Renal cortex interstitium (tissue), 15 donors: ENCODE measurements around the gene ITGB3BP. TPM values are rescaled to one million over a fixed set of nuclear protein-coding genes. Genes with fewer than 3 reads are reported as not detected.
"Not testable (repeated sequence)": the region's sequence is repeated elsewhere in the genome, so short reads cannot be mapped to it uniquely, and the experiment has no call there.

Experiments
- DNase-seq, 11 donors: peaks; one replicate each; pipeline ENCODE4 v3.0.0-alpha.2; 2013; ENCODE audit warnings: low read depth in 9 of 11, low spot score in 4 of 11; ENCODE audit errors: extremely low read depth in 1 of 11
- long read RNA-seq, 16 experiments: transcript quantifications; one replicate each; lab custom pipeline, GENCODE V29; 2026
- polyA plus RNA-seq, 3 donors: library from polyadenylated mRNA; unstranded; fragments of 120-200 nt; gene quantifications; one replicate each; pipeline ENCODE4 v1.2.1, GENCODE V29; 2013; ENCODE audit not compliant: insufficient read length in 3 of 3

ITGB3BP gene, protein sequence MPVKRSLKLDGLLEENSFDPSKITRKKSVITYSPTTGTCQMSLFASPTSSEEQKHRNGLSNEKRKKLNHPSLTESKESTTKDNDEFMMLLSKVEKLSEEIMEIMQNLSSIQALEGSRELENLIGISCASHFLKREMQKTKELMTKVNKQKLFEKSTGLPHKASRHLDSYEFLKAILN
- 10 to 100 TPM; 55.7 to 76.5 (median 57.3) TPM for polyA plus RNA-seq
- long read RNA-seq, donor 1, transcript ITGB3BP-201 (9 exons, 948 nt): major isoform, 16 of 27 reads
- long read RNA-seq, donor 1, partial matches to known transcripts: 7 of 27 reads
- long read RNA-seq, donor 1, other reads (novel, unspliced or antisense): 0 of 27 reads
- long read RNA-seq, donor 2, transcript ITGB3BP-201 (9 exons, 948 nt): major isoform, 9 of 10 reads
- long read RNA-seq, donor 2, partial matches to known transcripts: 0 of 10 reads
- long read RNA-seq, donor 2, other reads (novel, unspliced or antisense): 0 of 10 reads
- long read RNA-seq, donor 3, transcript ITGB3BP-201 (9 exons, 948 nt): major isoform, 13 of 23 reads
- long read RNA-seq, donor 3, transcript ITGB3BP-212 (10 exons, 1,285 nt): minor isoform, 7 of 23 reads
- long read RNA-seq, donor 3, partial matches to known transcripts: 0 of 23 reads
- long read RNA-seq, donor 3, other reads (novel, unspliced or antisense): 0 of 23 reads
- long read RNA-seq, donor 4, transcript ITGB3BP-212 (10 exons, 1,285 nt): minor isoform, 5 of 25 reads
- long read RNA-seq, donor 4, transcript ITGB3BP-201 (9 exons, 948 nt): major isoform, 17 of 25 reads
- long read RNA-seq, donor 4, partial matches to known transcripts: 0 of 25 reads
- long read RNA-seq, donor 4, other reads (novel, unspliced or antisense): 0 of 25 reads
- long read RNA-seq, donor 5: 0 reads
- long read RNA-seq, donor 6, transcript ITGB3BP-212 (10 exons, 1,285 nt): minor isoform, 5 of 36 reads
- long read RNA-seq, donor 6, transcript ITGB3BP-201 (9 exons, 948 nt): major isoform, 22 of 36 reads
- long read RNA-seq, donor 6, partial matches to known transcripts: 5 of 36 reads
- long read RNA-seq, donor 6, other reads (novel, unspliced or antisense): 0 of 36 reads
- long read RNA-seq, donor 7, transcript ITGB3BP-212 (10 exons, 1,285 nt): minor isoform, 7 of 55 reads
- long read RNA-seq, donor 7, transcript ITGB3BP-201 (9 exons, 948 nt): major isoform, 24 of 55 reads
- long read RNA-seq, donor 7, partial matches to known transcripts: 12 of 55 reads
- long read RNA-seq, donor 7, other reads (novel, unspliced or antisense): 10 of 55 reads
- long read RNA-seq, donor 8, transcript ITGB3BP-212 (10 exons, 1,285 nt): minor isoform, 11 of 63 reads
- long read RNA-seq, donor 8, transcript ITGB3BP-201 (9 exons, 948 nt): major isoform, 35 of 63 reads
- long read RNA-seq, donor 8, partial matches to known transcripts: 6 of 63 reads
- long read RNA-seq, donor 8, other reads (novel, unspliced or antisense): 6 of 63 reads
- long read RNA-seq, donor 9, transcript ITGB3BP-201 (9 exons, 948 nt): major isoform, 24 of 27 reads
- long read RNA-seq, donor 9, partial matches to known transcripts: 0 of 27 reads
- long read RNA-seq, donor 9, other reads (novel, unspliced or antisense): 0 of 27 reads
- long read RNA-seq, donor 10, transcript ITGB3BP-212 (10 exons, 1,285 nt): minor isoform, 6 of 70 reads
- long read RNA-seq, donor 10, transcript ITGB3BP-201 (9 exons, 948 nt): major isoform, 33 of 70 reads
- long read RNA-seq, donor 10, partial matches to known transcripts: 26 of 70 reads
- long read RNA-seq, donor 10, other reads (novel, unspliced or antisense): 5 of 70 reads
- long read RNA-seq, donor 11, transcript ITGB3BP-201 (9 exons, 948 nt): major isoform, 8 of 11 reads
- long read RNA-seq, donor 11, partial matches to known transcripts: 0 of 11 reads
- long read RNA-seq, donor 11, other reads (novel, unspliced or antisense): 0 of 11 reads
- long read RNA-seq, donor 12, transcript ITGB3BP-212 (10 exons, 1,285 nt): major isoform, 7 of 27 reads
- long read RNA-seq, donor 12, partial matches to known transcripts: 16 of 27 reads
- long read RNA-seq, donor 12, other reads (novel, unspliced or antisense): 0 of 27 reads
- long read RNA-seq, donor 13, transcript ITGB3BP-212 (10 exons, 1,285 nt): minor isoform, 17 of 85 reads
- long read RNA-seq, donor 13, transcript ITGB3BP-201 (9 exons, 948 nt): major isoform, 40 of 85 reads
- long read RNA-seq, donor 13, partial matches to known transcripts: 12 of 85 reads
- long read RNA-seq, donor 13, other reads (novel, unspliced or antisense): 9 of 85 reads
- long read RNA-seq, donor 14, transcript ITGB3BP-212 (10 exons, 1,285 nt): minor isoform, 6 of 71 reads
- long read RNA-seq, donor 14, transcript ITGB3BP-201 (9 exons, 948 nt): major isoform, 24 of 71 reads
- long read RNA-seq, donor 14, partial matches to known transcripts: 24 of 71 reads
- long read RNA-seq, donor 14, other reads (novel, unspliced or antisense): 15 of 71 reads
- long read RNA-seq, donor 15, transcript ITGB3BP-201 (9 exons, 948 nt): major isoform, 9 of 12 reads
- long read RNA-seq, donor 15, partial matches to known transcripts: 0 of 12 reads
- long read RNA-seq, donor 15, other reads (novel, unspliced or antisense): 0 of 12 reads
- long read RNA-seq, donor 16, transcript ITGB3BP-214 (2 exons, 589 nt): minor isoform, 6 of 187 reads
- long read RNA-seq, donor 16, transcript ITGB3BP-201 (9 exons, 948 nt): major isoform, 57 of 187 reads
- long read RNA-seq, donor 16, transcript ITGB3BP-212 (10 exons, 1,285 nt): minor isoform, 9 of 187 reads
- long read RNA-seq, donor 16, partial matches to known transcripts: 51 of 187 reads
- long read RNA-seq, donor 16, other reads (novel, unspliced or antisense): 62 of 187 reads

DNA sequence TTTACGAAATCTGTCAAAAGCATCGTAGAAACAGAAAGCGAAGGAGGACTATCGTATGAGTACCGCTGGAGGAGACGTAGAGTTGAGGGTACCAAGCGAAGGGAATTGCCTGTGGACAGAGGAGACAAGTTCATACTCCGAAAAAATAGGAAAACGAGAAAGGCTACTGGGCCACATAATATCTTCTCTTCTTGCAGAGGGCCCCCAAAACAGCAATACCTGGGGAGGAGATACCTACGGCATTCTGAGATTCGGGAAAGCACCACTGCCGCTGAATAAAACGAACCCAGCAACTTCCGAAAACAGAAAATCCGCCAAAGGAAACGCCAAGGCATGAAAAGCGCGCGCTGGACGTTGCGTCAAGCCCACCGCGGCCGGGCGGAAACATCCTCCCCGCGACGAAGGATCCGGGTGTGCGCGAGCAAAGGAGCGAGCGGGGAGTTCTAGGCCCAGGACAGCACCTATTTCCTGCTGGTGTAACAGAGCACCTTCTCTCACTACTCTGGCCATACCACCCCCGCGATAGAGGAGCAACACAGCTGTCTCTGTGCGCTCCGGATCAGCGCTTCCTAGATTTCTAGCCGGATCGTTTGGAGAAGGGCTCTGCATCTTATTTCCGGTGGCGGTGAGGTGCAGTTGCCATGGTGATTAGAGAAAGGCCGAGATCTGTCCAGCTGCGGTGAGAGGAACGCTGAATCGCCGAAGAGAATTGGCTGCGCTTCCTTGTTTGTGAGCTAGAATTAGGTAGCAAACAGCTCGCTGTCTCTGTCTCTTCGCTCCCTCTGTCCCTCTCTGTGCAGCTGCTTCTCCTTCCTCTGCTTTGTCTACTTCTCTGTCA, at the start of gene ITGB3BP, which contains the start of gene EFCAB7:
Gene ITGB3BP, minus strand, starts transcription at position 335 of the 838 bp plus-strand sequence. Its CDS starts 92 bp downstream, at position 243.
Gene EFCAB7, plus strand, starts transcription at position 635 of the 838 bp plus-strand sequence. CDS start 2,048 bp downstream, outside the sequence.
- peak; percentile 77 to 91 (median 86) for DNase-seq

- not testable (repeated sequence) for DNase-seq
Measured at GRCh38 chr1:63572686-63573085, 49.7 kb upstream of the ITGB3BP start.

- no peak for DNase-seq
Measured at GRCh38 chr1:63569640-63570316, 46.8 kb upstream of the ITGB3BP start.

- DNase-seq: no peak
Measured at GRCh38 chr1:63569068-63569467, 46.0 kb upstream of the ITGB3BP start.

DNA sequence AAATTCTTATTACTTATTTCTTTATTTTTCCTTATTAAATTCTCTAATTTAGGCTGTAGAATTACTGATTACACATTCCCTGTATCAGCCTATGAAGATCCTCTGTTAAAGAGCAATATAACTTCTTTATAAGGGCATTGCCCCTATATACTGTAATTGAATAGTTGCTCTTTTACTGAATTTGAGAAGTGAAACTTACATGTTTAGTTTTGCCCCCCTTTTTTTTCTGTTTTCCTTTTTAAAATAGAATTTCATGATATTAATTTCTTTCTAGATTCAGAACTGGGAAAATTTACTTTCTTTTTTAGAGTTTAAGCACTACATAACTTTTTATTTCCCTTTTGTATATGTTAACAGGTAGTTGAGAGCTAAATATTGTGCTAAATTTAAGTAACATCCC, 40.7 kb upstream of the ITGB3BP start:
- no peak for DNase-seq

DNA sequence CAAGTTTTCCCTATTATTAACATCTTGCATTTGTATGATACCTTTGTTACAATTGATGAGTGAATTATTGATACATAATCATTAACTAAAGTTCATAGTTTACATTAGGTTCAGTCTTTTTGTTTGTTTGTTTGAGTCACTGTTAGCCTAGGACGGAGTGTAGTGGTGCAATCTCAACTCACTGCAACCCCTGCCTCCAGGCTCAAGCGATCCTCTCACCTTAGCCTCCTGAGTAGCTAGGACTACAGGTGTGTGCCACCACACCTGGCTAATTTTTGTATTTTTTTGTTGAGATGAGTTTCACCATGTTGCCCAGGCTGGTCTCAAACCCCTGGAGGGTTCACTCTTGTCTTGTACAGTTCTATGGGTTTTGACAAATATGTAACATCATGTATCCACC, 36.3 kb upstream of the ITGB3BP start:
- DNase-seq: no peak

GRCh38 chr1:63557365-63557987, 34.5 kb upstream of the ITGB3BP start:
- peak in 5 of 11 donors; percentile 6 to 14 (median 12) for DNase-seq

GRCh38 chr1:63555480-63555879, 32.5 kb upstream of the ITGB3BP start:
- no peak for DNase-seq

- DNase-seq: no peak
Measured at GRCh38 chr1:63548877-63549276, 25.9 kb upstream of the ITGB3BP start.

GRCh38 chr1:63548303-63548702, 25.3 kb upstream of the ITGB3BP start:
- no peak for DNase-seq

DNA sequence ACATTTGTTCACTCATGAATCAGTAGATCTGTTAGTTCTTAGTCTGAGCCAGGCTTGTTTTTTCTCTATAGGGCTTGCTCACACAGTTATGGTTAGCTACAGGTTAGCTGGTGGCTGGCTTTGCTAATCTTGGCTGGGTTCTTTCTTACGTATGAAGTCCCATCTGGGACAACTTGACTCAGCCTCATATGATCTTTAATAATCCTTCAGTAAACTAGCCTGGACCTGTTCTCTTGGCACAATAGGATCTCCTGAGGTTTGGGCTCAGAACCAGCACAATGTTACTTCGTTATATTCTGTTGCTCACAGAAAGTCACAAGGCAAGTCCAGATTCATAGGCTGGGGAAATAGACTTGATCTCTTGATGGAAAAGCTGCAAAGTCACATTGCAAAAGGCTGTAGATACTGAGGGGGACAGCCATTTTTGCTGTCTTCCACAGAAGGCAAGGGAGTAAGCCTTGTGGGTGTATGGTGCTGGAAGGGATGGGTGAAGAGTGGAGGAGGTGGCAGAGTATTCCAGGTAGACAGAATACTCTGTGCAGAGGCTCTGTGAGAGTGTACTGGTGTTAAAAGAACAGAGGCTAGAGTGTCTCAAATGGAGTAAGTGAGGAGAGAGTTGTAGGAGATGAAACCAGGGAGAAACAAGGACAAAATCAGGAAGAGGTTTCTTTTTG, 24.7 kb upstream of the ITGB3BP start:
- no peak for DNase-seq

DNA sequence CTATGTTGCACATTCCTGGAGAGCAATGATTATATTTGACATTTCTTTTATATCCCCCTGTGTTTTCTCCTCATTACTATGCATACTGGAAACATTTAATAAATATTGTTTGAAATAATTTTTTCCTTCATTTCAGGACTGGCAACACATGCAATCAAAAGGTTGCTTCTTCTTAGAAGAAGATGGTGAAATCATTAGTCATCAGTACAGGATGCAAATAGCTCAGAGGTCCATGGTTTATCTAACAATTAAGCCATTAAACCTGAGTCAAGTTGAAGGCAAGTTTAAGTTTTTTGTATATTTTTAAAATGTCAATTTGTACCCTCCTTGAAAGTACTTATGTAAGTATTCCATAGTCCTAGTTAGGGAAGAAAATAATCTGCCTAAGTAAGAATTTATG, 22.8 kb upstream of the ITGB3BP start:
- DNase-seq: no peak

DNA sequence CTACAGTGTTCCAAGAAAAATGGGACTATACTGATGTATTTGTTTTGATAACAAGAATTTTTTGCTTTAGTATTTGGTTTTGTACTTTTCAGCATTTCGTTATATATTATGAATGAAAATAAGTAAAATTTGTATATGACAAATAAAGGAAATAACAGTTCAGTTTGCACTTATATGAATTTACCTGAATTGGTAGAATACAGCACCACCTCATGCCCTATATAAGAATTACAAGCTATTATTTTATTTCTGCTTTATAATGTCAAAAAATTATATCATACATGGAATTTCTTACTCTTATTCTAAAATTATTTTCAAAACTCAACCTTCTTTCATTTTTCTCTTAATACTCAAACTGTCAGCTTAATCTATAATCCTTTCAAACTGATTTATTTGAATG, 14.9 kb upstream of the ITGB3BP start:
- no peak for DNase-seq
